Measurements from ENCODE around the gene ARHGEF2. TPM values are rescaled to one million over a fixed set of nuclear protein-coding genes. Genes with fewer than 3 reads are reported as not detected.

Gene ARHGEF2
- total and polyA plus RNA-seq, 2 donors (not counting 3 experiments of a cell fraction or from before 2014, with no cell fraction given): 59.2 to 118 TPM

DNA sequence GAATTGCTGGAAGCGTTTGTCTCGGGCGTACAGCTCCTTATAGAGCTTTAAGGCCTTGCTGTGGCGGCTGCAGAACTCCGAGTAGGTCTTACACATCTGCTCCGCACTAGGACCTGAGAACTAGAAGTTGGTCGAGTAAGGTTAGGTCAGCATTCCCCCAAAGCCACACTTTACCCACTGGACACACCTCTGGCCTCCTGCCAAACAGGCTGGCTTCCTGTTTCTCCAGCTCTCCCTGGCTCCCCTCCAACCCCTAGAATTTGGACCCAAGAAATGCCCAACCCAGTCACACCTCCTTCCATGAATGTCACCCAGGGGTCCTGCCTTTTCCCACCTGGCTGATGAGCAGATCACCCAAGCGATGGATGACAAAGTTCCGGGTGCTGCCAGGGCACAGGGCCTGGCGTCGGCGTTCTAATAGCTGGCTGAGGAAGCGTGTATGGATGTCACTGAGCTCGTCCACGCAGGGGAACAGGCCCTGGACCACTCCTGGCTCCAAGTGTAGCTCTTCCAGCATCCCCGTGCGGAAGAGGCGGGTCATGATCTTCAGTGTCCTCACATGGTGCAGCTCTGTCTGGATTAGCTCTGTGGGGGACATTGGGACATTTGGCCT, 15.6 kb downstream of the ARHGEF2 start:
- H4K20me1 ChIP-seq (replicated peaks; ENCODE audit: control insufficient read depth, extremely low read depth, insufficient read depth, low read length): no peaks in the 10 kb centered on the region
- H3K9me1 ChIP-seq (replicated peaks; ENCODE audit: control insufficient read depth, extremely low read depth, insufficient read depth, low read length): no peaks in the 10 kb centered on the region
- H3K9ac ChIP-seq (replicated peaks; ENCODE audit: extremely low read depth, insufficient read depth, low read length): no peak overlapping the region
- H2AFZ ChIP-seq (ENCODE audit: low read depth, low read length): no peak overlapping the region
- dilution Hi-C loops (cut with MboI; ENCODE audit: extremely low pct_ligation_motif_present, low sequenced_read_pairs): no loop called here
- peaks cover 36% of the 10 kb centered on the region for H3K79me2 ChIP-seq (ENCODE audit: control insufficient read depth, insufficient read depth, low read length)
- intact Hi-C loops (cut with micrococcal nuclease): loop anchor here (1.0 to 10.0 kb wide), 6 partner anchors 14 to 172 kb away; no protein-coding TSS in a partner anchor
- no peaks in the 10 kb centered on the region for H3K27me3 ChIP-seq (ENCODE audit: control insufficient read depth in 2 of 2, insufficient read depth in 2 of 2, low read length in 2 of 2)
- H3K36me3 ChIP-seq (ENCODE audit: control insufficient read depth in 2 of 2, extremely low read depth in 1 of 2, insufficient read depth in 2 of 2, low read length in 2 of 2): peaks cover 33 to 56% of the 10 kb centered on the region in 2 experiments
- FAIRE-seq (no peak), DNase-seq (ENCODE audit: low read depth, low spot score) (peak; percentile 46)
- TF ChIP-seq EZH2 (IDR thresholded peaks at IDR 0.05; ENCODE audit: borderline replicate concordance, low read depth, low read length, severe bottlenecking) (no peak), FOS (IDR thresholded peaks at IDR 0.05; ENCODE audit: borderline replicate concordance, insufficient read depth, low read length) (no peak), POLR2A (IDR thresholded peaks at IDR 0.05; ENCODE audit: low read depth, low read length) (no peak), JUN (IDR thresholded peaks at IDR 0.05; ENCODE audit: borderline replicate concordance, insufficient read depth, insufficient read length, low read depth) (no peak), POLR2AphosphoS5 (IDR thresholded peaks at IDR 0.05; ENCODE audit: insufficient read depth, low read depth, low read length) (no peak), GATA2 (IDR thresholded peaks at IDR 0.05; ENCODE audit: insufficient read depth, insufficient read length, low read depth, low read length) (no peak), MYC (IDR thresholded peaks at IDR 0.05; ENCODE audit: low read depth, low read length) (no peak)
- TF ChIP-seq, protein P1, sequence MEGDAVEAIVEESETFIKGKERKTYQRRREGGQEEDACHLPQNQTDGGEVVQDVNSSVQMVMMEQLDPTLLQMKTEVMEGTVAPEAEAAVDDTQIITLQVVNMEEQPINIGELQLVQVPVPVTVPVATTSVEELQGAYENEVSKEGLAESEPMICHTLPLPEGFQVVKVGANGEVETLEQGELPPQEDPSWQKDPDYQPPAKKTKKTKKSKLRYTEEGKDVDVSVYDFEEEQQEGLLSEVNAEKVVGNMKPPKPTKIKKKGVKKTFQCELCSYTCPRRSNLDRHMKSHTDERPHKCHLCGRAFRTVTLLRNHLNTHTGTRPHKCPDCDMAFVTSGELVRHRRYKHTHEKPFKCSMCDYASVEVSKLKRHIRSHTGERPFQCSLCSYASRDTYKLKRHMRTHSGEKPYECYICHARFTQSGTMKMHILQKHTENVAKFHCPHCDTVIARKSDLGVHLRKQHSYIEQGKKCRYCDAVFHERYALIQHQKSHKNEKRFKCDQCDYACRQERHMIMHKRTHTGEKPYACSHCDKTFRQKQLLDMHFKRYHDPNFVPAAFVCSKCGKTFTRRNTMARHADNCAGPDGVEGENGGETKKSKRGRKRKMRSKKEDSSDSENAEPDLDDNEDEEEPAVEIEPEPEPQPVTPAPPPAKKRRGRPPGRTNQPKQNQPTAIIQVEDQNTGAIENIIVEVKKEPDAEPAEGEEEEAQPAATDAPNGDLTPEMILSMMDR (IDR thresholded peaks at IDR 0.05; ENCODE audit: extremely low read depth in 1 of 2, insufficient read depth in 1 of 2, low read depth in 1 of 2, low read length in 2 of 2): no peak
- TF ChIP-seq, protein P2, sequence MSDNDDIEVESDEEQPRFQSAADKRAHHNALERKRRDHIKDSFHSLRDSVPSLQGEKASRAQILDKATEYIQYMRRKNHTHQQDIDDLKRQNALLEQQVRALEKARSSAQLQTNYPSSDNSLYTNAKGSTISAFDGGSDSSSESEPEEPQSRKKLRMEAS (IDR thresholded peaks at IDR 0.05; ENCODE audit: insufficient read depth, insufficient read length): no peak
- H3K4me1 ChIP-seq (ENCODE audit: control insufficient read depth, extremely low read depth, insufficient read depth, low read length): peaks cover 30% of the 10 kb centered on the region
- BruUV-seq (replicated peaks): no TSS peak
- H3K4me3 ChIP-seq (replicated peaks in 1 of 3; ENCODE audit: insufficient read depth in 1 of 3, low read depth in 1 of 3, low read length in 3 of 3): no peak overlapping the region
- ChIA-PET CTCF (interaction anchor here (0.5 to 4.6 kb wide), 13 partner anchors 8 to 195 kb away, joined by 3 to 138 read pairs (median 5); partner anchors contain the start of genes ARHGEF2, KHDC4 and UBQLN4), POLR2A (interaction anchor here (0.6 to 1.3 kb wide), 4 partner anchors 14 to 26 kb away, joined by 3 to 9 read pairs (median 6); partner anchors contain the start of gene ARHGEF2)
- no peak overlapping the region for H3K4me2 ChIP-seq (ENCODE audit: insufficient read depth, low read length)
- H3K27ac ChIP-seq (ENCODE audit: insufficient read depth, low read depth, low read length): peak overlapping the region; percentile 36
- no peaks in the 10 kb centered on the region for H3K9me3 ChIP-seq (replicated peaks; ENCODE audit: control insufficient read depth, insufficient read depth, low read length)

Measured in endothelial cell of umbilical vein (primary cell).